CD14-positive monocyte (primary cell): ENCODE measurements around the gene LDHAL6A. TPM values are rescaled to one million over a fixed set of nuclear protein-coding genes. Genes with fewer than 3 reads are reported as not detected.
A peak's percentile ranks its signal among the peaks of the same experiment; 100 is the strongest.

Source experiments
- DNase-seq, 3 donors: peaks; one replicate each; pipeline ENCODE4 v3.0.0-alpha.2; 2011 to 2022
- H2AFZ ChIP-seq: 2 replicates; pipeline ENCODE4 v1.6.0; 2012; ENCODE audit warnings: mild to moderate bottlenecking, low read depth, low read length, inconsistent platforms; ENCODE audit not compliant: insufficient read depth, poor library complexity, severe bottlenecking
- H3K27ac ChIP-seq, 2 donors: 1 replicate in 1 of 2; 2 replicates in 1 of 2; pipeline ENCODE4 v1.5.1; 2012 to 2013; ENCODE audit warnings: low read length in 2 of 2, control low read depth in 1 of 2, inconsistent platforms in 1 of 2, low read depth in 1 of 2, mild to moderate bottlenecking in 1 of 2
- H3K27me3 ChIP-seq, 2 donors: one replicate each; pipeline versions ENCODE4 v1.6.0 to v1.6.1; 2011 to 2013; ENCODE audit warnings: low read length in 2 of 2; ENCODE audit not compliant: control insufficient read depth in 2 of 2, insufficient read depth in 2 of 2
- H3K36me3 ChIP-seq, 2 donors: replicated peaks in 1 of 2; 1 replicate in 1 of 2; 2 replicates in 1 of 2; pipeline versions ENCODE4 v1.5.1 to v1.6.1; 2012 to 2013; ENCODE audit warnings: low read length in 2 of 2, control low read depth in 1 of 2, inconsistent platforms in 1 of 2, mild to moderate bottlenecking in 1 of 2; ENCODE audit not compliant: insufficient read depth in 2 of 2, control insufficient read depth in 1 of 2
- H3K4me1 ChIP-seq, 2 donors: 1 replicate in 1 of 2; 2 replicates in 1 of 2; pipeline versions ENCODE4 v1.5.1 to v1.6.1; 2012 to 2013; ENCODE audit warnings: low read length in 2 of 2, control low read depth in 1 of 2, inconsistent platforms in 1 of 2, mild to moderate bottlenecking in 1 of 2, moderate library complexity in 1 of 2; ENCODE audit not compliant: insufficient read depth in 2 of 2, control insufficient read depth in 1 of 2
- H3K4me2 ChIP-seq: replicated peaks from 2 replicates; pipeline ENCODE3; 2012; ENCODE audit warnings: low read length, moderate library complexity, mild to moderate bottlenecking; ENCODE audit not compliant: poor library complexity, severe bottlenecking; ENCODE audit errors: extremely low read depth
- H3K4me3 ChIP-seq, 3 experiments: fragments of 200-600 bp in 1 of 3; sonication (generic) in 1 of 3; replicated peaks in 1 of 3; 1 replicate in 2 of 3; 2 replicates in 1 of 3; pipeline ENCODE4 v1.5.1; 2011 to 2013; ENCODE audit warnings: low read length in 3 of 3, mild to moderate bottlenecking in 3 of 3, control low read depth in 2 of 3, low read depth in 2 of 3, inconsistent platforms in 1 of 3, moderate library complexity in 1 of 3
- H3K79me2 ChIP-seq: 2 replicates; pipeline ENCODE4 v1.6.0; 2012; ENCODE audit warnings: mild to moderate bottlenecking, control low read depth, inconsistent platforms, low read length, moderate library complexity; ENCODE audit not compliant: insufficient read depth
- H3K9ac ChIP-seq: 2 replicates; pipeline ENCODE4 v1.6.0; 2017; ENCODE audit warnings: low read length, mild to moderate bottlenecking; ENCODE audit not compliant: insufficient read depth, poor library complexity, severe bottlenecking
- H3K9me3 ChIP-seq, 2 donors: replicated peaks in 1 of 2; 1 replicate in 1 of 2; 2 replicates in 1 of 2; pipeline versions ENCODE4 v1.5.1 to v1.6.1; 2012 to 2013; ENCODE audit warnings: low read length in 2 of 2, control low read depth in 1 of 2; ENCODE audit not compliant: control insufficient read depth in 1 of 2, insufficient read depth in 1 of 2
- H4K20me1 ChIP-seq: 2 replicates; pipeline ENCODE4 v1.6.0; 2012; ENCODE audit warnings: mild to moderate bottlenecking, low read length, control low read depth, moderate library complexity; ENCODE audit not compliant: insufficient read depth
- H3K27ac Mint-ChIP-seq, 7 donors: one replicate each; pipeline ENCODE4 v1.8.0; 2020; ENCODE audit warnings: mild to moderate bottlenecking in 7 of 7, mixed read lengths in 7 of 7, moderate library complexity in 6 of 7, inconsistent platforms in 2 of 7
- H3K27me3 Mint-ChIP-seq, 3 donors: one replicate each; pipeline ENCODE4 v1.8.0; 2021 to 2022; ENCODE audit warnings: low read depth in 3 of 3, mild to moderate bottlenecking in 3 of 3, mixed read lengths in 3 of 3, moderate library complexity in 3 of 3, inconsistent platforms in 1 of 3
- H3K36me3 Mint-ChIP-seq, 2 donors: one replicate each; pipeline ENCODE4 v1.8.0; 2020; ENCODE audit warnings: mixed read lengths in 2 of 2, inconsistent platforms in 1 of 2, mild to moderate bottlenecking in 1 of 2
- H3K4me1 Mint-ChIP-seq: one replicate; pipeline ENCODE4 v1.8.0; 2020; ENCODE audit warnings: mild to moderate bottlenecking, mixed read lengths
- H3K4me3 Mint-ChIP-seq, 2 donors: one replicate each; pipeline ENCODE4 v1.8.0; 2020; ENCODE audit warnings: mild to moderate bottlenecking in 2 of 2, mixed read lengths in 2 of 2, moderate library complexity in 1 of 2
- H3K9me3 Mint-ChIP-seq, 7 donors: one replicate each; pipeline ENCODE4 v1.8.0; 2020 to 2022; ENCODE audit warnings: mixed read lengths in 7 of 7, mild to moderate bottlenecking in 6 of 7, moderate library complexity in 6 of 7, inconsistent platforms in 2 of 7
- WGBS: methylation state at CpG from one replicate; pipeline ENCODE4 v1.1.5; 2013; ENCODE audit warnings: missing lambda C conversion rate; ENCODE audit not compliant: insufficient coverage; 5-methylcytosine and 5-hydroxymethylcytosine counted together
- intact Hi-C, 2 donors: fragments of 100-400 bp; cut with micrococcal nuclease; formaldehyde crosslinking; loops; one replicate each; pipeline versions ENCODE4 v1.15.0 to v1.15.1; 2023
- polyA plus RNA-seq, 3 donors: library from polyadenylated mRNA; depleted of rRNA in 1 of 3; unstranded in 2 of 3; stranded (reverse) in 1 of 3; fragments of 300-500 nt in 2 of 3; fragments of >200 nt in 1 of 3; fragmentation: Illumina TruSeq in 2 of 3; gene quantifications; 1 replicate in 2 of 3; 2 replicates in 1 of 3; pipeline ENCODE4 v1.2.3, GENCODE V29; 2012 to 2021
- TF ChIP-seq, protein P1 (sequence below): fragments of 200-600 bp; IDR thresholded peaks from one replicate; pipeline ENCODE4 v1.8.0; 2022; ENCODE audit warnings: antibody characterized with exemption, mild to moderate bottlenecking

LDHAL6A gene
- polyA plus RNA-seq, 3 donors, result not detected

DNA sequence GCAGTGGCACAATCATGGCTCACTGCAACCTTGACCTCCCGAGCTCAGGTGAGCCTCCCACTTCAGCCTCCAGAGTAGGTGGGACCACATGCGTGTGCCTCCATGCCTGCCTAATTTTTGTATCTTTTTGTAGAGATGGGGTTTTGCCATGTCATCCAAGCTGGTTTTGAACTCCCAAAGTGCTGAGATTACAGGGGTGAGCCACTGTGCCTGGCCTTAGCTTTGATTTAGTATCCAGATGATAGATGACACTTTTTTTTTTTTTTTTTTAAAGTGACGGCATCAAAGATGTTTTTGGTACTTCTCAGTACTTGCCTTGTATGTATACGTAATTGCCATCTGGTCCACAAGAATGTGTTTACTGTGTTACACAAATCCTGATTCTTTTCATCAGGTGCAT, 23.4 kb downstream of the LDHAL6A start:
- no CpG with 5 or more reads among the region's 4 CpGs for WGBS
- intact Hi-C loops, result no loop called here
- no peaks in the 10 kb centered on the region for H3K27me3 Mint-ChIP-seq
- H3K9ac ChIP-seq, result no peak overlapping the region
- no peak for DNase-seq
- H2AFZ ChIP-seq, result no peak overlapping the region
- peaks cover 81 to 93% of the 10 kb centered on the region in 2 donors for H3K36me3 Mint-ChIP-seq
- no peak overlapping the region for H3K4me2 ChIP-seq
- TF ChIP-seq, protein P1, sequence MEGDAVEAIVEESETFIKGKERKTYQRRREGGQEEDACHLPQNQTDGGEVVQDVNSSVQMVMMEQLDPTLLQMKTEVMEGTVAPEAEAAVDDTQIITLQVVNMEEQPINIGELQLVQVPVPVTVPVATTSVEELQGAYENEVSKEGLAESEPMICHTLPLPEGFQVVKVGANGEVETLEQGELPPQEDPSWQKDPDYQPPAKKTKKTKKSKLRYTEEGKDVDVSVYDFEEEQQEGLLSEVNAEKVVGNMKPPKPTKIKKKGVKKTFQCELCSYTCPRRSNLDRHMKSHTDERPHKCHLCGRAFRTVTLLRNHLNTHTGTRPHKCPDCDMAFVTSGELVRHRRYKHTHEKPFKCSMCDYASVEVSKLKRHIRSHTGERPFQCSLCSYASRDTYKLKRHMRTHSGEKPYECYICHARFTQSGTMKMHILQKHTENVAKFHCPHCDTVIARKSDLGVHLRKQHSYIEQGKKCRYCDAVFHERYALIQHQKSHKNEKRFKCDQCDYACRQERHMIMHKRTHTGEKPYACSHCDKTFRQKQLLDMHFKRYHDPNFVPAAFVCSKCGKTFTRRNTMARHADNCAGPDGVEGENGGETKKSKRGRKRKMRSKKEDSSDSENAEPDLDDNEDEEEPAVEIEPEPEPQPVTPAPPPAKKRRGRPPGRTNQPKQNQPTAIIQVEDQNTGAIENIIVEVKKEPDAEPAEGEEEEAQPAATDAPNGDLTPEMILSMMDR, result no peak
- no peaks in the 10 kb centered on the region for H3K79me2 ChIP-seq
- H3K27ac ChIP-seq, result no peak overlapping the region
- peaks cover 72 to 95% of the 10 kb centered on the region in 2 donors for H3K36me3 ChIP-seq
- H3K9me3 ChIP-seq, result no peaks in the 10 kb centered on the region
- H3K4me3 ChIP-seq, result no peak overlapping the region
- H3K4me1 ChIP-seq, result no peaks in the 10 kb centered on the region
- H3K27me3 ChIP-seq, result no peaks in the 10 kb centered on the region
- H4K20me1 ChIP-seq, result no peaks in the 10 kb centered on the region
- no peak overlapping the region for H3K4me3 Mint-ChIP-seq
- H3K4me1 Mint-ChIP-seq, result no peaks in the 10 kb centered on the region
- no peak overlapping the region for H3K27ac Mint-ChIP-seq
- peaks cover 0 to 3% (median 0%) of the 10 kb centered on the region in 7 donors for H3K9me3 Mint-ChIP-seq

DNA sequence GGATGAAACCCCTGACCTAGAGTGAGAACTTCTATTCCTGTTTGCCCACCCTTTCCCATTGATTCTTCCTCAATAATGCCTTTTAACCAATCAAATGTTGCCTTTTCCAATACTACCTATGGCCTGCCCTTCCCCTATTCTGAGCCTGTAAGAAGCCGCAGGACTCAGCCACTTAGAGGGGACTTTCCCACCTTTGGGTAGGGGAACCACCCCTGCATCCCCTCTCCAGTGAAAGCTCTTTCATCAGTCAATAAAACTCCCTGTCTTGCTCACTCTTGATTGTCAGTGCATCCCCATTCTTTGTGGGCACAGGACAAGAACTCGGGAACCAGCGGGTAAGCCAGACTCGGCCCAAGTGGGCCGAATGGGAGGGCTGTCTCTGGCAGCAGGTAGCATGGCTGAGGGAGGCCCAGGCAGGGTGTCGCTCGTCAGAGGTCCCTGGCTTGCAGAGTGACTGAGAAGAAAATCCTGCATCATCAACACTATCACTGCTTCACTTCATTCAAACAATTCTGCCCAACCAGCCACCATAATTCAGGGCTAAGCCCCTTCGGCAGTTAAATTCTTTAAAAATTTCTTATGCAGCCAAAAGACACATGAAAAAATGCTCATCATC, 30.4 kb downstream of the LDHAL6A start:
- H3K36me3 ChIP-seq, result peaks cover 69 to 90% of the 10 kb centered on the region in 2 donors
- 91% methylated on average over 5 of the region's 8 CpGs for WGBS
- no peaks in the 10 kb centered on the region for H3K79me2 ChIP-seq
- Mint-ChIP-seq H3K9me3 (peaks cover 0 to 3% (median 0%) of the 10 kb centered on the region in 7 donors), H3K4me1 (no peaks in the 10 kb centered on the region), H3K36me3 (peaks cover 69 to 87% of the 10 kb centered on the region in 2 donors), H3K27ac (no peak overlapping the region), H3K27me3 (no peaks in the 10 kb centered on the region), H3K4me3 (no peak overlapping the region)
- H2AFZ ChIP-seq, result no peak overlapping the region
- H3K4me1 ChIP-seq, result no peaks in the 10 kb centered on the region
- peak in 1 of 3 donors; percentile 6 for DNase-seq
- no peak overlapping the region for H3K4me2 ChIP-seq
- no peaks in the 10 kb centered on the region for H3K27me3 ChIP-seq
- TF ChIP-seq, protein P1, result no peak
- H3K9me3 ChIP-seq, result no peaks in the 10 kb centered on the region
- intact Hi-C loops, result no loop called here
- H3K27ac ChIP-seq, result no peak overlapping the region
- H4K20me1 ChIP-seq, result no peaks in the 10 kb centered on the region
- no peak overlapping the region for H3K9ac ChIP-seq
- H3K4me3 ChIP-seq, result no peak overlapping the region
